LoVo (cell line): ENCODE results near the gene KIF13A.
"Not testable (repeated sequence)": the region's sequence is repeated elsewhere in the genome, so short reads cannot be mapped to it uniquely, and the experiment has no call there.

Experiments used
- DNase-seq: peaks from one replicate; pipeline ENCODE4 v3.0.0-alpha.2; 2016; ENCODE audit warnings: low spot score

KIF13A gene

DNA sequence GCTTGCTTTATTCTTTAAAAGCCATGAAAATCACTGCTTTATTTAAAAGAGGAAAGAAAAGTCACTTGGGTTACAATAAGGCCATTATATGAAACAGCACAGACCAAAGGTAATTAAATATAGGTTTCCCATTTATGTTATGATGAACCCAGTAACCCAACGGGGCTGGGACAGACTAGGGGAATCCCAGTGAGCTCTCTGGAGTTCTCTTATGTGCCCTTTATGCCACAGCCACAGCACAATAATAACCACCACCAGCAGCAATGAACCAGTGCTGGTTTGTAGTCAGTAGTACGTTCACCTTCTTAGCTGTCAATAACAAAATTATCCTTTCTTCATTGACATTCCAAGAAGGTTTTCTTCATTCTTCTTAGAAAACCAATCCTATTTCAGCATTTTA, 87.4 kb downstream of the KIF13A start:
- no peak for DNase-seq

DNA sequence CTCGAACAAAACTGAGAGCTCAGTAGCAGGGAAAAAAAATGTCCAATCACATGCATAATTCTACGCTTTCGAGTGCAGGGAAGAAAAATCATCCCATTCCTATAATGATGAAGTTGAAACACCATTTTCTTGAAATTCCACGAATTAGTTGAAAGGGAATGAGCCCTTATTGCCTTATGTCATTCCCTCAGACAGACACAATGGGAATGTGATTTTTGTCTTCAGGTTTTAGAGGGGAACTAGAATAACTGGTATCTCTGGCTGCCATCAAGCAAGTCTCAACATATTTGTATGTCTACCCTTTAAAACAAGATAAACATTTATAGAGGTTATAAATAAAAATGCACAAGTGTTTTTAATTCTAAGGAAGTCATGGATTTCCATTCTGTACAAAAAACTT, 87.9 kb downstream of the KIF13A start:
- no peak for DNase-seq

DNA sequence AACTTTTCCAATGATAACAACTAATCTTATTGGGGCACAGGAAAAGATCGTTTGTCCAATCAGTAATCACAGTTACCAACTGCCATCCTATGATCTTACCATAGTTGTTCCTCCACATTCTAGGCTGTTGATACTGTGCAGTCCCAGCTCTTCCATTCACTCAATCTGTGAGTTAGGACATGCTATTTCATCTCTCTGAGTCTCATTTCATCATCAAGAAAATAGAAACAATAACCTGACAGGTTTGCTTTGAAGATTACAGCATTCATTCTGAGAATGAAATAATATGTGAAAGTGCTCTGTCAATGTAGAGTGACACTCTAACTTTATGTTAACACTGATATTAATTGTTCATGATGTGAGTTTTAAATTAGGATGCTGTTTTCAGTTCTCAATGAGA, 89.8 kb downstream of the KIF13A start:
- no peak for DNase-seq

DNA sequence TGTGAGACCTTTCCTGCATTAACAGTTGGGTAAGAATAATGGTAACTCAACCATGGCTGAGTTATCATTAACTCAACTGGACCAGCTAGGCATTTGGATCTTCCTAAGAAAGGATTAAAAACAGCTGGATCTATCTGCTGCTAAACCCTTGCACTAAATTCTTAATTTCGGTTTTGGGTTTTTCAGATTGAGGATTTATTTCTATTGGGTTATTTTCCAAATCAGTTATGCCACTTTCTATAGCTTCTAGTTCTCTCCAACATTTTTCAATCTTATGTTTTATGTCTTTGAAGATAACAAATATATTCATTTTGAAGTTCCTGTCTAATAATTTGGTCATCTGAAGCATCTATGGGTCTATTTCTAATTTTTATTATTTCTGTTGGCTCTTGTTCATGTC, 92.5 kb downstream of the KIF13A start:
- DNase-seq: no peak

DNA sequence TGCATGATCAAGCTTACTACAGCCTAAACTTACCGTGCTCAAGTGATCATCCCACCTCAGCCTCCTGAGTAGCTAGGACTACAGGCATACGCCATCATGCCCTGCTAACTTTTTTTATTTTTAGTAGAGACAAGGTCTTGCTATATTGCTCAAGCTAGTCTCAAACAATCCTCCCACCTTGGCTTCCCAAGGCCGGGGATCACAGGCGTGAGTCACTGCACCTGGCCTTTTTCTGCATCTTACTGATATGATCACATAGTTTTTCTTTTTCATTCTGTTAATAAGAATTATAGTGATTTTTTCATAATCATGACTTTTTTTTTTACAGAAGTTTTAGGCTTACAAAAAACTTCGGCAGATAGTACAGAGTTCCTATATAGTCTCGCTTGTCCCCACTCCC, 93.2 kb downstream of the KIF13A start:
- DNase-seq: no peak

DNA sequence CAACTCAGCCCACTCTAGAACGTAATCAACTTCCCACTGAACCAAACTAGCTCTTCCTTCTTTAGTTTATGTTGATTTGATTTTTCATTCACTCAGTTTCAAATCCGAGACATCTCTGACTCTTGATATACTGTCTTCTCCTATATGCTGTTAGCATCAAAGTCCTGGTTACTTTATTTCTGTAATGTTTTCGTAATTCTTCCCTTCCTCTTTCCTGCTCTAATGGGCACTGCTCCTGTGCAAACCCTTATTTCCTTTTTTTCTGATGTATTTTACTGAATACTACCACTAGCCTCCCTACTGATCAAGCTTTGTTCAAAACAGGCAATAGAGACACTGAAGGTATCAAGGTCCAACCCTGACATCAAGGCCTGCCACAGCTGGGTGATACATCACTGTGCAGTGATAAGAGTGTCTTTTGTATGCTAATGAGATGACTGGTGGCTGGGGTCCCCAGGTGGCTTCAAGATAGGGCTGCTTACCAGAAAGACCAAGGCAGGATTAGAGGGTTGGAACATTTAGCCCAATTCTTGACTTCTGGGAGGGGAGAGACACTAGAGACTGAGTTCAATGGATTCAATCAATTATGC, 95.2 kb downstream of the KIF13A start:
- no peak for DNase-seq

DNA sequence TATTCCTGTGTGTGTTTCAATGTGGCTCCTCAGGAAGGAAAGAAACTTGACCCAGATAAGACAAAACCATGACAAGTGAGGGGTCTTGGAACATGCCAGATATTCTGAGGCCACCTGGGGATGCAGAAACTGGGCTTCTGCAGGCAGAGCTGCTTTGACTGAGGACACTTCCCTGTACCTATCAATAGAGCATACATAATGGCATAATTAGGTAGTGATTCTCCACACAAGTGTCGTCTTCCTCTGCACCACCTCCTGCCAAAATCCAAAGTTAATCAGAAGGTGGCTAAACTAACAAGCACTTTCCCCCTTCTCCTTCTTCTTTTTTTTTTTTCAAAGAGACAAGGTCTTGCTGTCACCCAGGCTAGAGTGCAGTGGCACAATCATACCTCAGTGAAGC, 97.1 kb downstream of the KIF13A start:
- no peak for DNase-seq

DNA sequence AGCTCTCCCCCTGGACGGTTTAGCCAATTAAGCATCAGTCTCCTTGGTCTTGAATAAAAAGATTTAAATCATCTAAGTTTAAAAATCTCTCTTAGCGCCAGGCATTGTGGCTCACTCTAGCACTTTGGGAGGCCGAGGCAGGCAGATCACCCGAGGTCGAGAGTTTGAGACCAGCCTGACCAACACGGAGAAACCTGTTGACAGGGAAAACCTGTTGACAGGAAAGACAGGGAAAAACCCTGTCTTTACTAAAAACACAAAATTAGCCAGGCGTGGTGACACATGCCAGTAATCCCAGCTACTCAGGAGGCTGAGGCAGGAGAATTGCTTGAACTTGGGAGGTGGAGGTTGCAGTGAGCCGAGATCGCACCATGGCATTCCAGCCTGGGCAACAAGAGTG, 97.7 kb downstream of the KIF13A start:
- DNase-seq: not testable (repeated sequence)

DNA sequence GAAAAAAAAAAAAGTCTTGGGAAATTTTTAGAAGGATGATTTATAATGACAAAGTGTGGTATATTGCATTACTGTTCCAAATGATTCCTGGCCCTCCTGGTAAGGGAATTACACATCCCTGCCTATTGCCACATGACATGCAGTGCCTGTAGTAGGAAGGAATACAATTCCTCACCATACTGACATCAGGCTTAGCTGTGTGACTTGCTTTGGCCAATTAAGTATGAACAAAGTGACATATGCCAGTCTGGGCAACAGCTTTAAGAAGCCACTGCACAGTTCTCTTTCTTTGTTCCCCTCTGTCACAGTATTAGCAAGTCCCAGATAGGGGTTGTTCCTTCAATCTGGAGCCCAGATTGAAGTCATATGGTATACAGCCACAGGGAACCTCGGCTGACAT, 100.5 kb downstream of the KIF13A start:
- no peak for DNase-seq

DNA sequence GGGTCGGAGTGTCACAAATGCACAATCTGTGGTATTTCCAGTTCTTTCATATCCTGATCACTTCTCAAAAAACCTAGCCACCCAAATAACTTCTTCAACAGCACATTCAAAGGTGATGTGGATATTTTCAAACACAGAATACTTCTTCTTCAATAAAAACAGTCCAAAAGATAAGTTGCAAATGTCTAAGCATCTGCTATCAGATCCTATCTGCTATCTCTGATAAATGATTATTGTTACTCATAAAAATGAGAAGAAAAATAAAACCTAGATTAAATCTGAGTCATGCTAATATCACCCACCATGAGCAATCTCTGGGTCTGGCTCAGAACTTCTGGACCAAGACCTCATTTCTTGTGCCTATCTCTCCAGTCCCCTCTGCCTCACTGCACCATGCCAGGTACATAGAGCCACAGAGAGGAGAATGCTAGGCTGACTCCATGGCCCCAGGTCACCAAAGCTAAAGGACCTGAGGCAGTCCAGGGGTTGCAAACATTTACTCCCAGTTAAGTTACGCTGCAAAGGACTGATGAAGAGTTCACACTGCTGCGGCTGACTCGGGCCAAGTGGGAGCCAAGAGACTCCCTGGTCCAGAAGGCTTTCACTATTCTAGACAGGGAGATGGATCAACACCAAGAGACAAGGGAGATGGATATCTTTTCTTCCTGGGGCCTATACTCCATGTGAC, 101.4 kb downstream of the KIF13A start:
- no peak for DNase-seq

DNA sequence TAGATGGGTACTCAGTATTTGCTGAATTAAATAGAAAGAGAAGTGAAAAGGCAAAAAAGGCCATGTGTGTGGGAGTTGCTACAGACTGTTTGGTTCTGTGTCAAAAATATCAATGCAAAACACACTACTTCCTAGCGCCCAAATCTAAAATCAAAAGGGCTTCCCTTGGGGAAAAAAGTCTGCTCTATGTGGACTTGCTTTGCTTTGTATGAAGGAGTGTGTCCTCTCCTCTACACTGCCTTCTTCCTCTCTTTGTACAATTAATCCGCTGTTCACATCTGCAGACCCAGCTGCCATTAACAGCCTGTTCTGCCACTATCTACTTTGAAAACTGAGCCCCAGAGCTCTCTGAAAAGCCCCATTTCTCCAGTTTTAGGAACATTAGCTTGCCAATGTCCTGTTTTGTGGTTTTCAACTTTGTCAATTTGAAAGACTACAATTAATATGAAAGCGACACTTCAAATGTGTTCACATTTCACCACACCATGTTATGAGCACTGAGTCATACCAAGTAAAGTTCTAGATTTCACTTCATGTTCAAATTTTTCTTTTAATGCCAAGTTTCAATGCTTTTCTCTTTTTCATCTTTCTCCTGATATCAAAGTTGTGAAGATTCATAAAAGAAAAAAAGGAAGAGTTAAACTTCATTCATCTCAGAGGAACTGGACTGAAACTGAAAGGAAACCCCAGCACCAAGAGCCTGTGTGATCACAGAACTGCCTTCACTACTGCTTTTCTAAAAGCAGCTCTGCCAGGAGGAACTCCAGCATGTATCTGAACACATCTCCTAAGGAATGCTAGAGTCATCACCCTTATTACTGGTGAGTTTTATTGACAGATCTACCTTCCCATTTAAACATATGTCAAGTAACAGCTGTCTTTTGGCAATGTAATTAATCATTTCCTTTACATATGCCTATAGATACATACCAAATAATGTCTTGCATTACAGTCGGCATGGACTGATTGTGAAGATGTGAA, 102.6 kb downstream of the KIF13A start:
- no peak for DNase-seq

DNA sequence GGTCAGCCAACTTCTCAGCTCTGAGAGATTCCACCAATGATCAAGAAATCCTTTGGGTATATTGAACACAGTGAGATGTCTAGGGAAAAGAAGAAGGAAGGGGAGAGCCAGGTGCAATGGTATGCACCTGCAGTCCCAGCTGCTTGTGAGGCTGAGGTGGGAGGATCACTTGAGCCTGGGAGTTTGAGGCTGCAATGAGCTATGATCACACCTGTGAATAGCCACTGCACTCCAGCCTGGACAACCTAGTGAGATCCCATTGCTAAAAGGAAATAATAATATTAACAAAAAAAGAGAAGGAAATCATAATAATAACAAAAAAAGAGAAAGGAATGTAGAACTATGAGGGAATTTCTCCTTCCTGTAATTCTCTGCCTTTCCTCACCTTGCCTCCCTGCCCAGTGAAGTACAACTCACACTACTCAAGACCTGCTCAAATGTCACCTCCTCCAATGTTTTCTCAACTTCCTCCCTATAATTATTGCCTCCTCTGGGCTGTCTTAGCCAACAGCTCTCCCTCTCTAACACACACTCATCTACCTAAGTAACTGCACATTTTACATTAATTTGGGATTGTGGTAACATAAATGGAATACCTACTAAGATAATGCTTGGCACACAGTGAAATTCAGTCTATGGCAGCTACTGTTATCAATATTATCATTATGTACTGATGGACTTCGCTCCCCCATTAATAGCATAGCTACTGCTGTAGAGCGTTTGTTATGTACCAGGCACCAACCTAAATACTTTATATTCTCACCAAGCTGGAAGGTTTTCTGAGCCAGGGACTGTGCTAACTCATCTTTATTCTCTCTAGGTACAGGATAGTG, 103.6 kb downstream of the KIF13A start:
- no peak for DNase-seq

DNA sequence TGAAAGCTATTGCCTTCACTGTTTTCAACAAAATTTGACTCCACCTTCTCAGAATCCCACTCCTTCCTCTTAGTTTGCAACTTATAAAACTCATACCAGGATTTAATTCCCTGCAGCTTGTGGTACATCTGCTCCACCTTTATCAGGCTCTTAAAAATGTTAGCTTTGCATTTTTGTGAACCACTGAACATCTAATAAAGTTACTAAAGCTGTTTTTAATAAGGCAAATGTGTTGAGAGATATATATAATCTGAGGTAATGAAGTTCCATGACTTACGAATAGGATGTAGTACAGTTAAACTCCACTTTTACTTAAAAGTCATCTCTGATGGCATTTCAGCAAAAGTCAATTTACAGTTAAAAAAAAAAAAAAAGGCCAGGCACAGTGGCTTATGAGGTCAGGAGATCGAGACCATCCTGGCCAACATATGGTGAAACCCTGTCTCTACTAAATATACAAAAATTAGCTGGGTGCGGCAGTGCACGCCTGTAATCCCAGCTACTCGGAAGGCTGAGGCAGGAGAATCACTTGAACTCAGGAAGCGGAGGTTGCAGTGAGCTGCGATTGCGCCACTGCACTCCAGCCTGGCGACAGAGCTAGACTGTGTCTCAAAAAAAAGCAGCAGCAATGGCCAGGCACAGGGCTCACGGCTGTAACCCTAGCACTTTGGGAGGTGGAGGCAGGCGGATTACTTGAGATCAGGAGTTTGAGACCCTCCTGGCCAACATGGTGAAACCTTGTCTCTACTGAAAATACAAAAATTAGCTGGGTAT, 106.2 kb downstream of the KIF13A start:
- DNase-seq: no peak

DNA sequence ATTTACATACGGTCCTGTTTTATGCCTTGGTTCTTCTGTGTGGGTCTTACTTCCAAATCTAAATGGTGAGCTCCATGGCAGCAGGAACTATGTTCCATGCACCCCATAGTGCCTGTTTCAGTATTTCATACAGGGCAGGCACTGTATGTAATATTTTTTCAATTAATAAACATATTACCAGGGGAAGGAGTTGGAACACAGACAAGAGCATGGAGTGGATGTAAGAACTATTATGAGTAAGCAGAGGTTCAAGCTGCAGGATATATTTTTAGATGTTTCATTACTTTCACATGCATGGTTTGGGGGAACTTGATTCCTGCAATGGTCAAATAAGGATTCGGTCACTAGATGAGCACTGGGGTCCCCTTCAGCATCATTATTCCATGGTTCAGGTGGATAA, 108.3 kb downstream of the KIF13A start:
- no peak for DNase-seq

DNA sequence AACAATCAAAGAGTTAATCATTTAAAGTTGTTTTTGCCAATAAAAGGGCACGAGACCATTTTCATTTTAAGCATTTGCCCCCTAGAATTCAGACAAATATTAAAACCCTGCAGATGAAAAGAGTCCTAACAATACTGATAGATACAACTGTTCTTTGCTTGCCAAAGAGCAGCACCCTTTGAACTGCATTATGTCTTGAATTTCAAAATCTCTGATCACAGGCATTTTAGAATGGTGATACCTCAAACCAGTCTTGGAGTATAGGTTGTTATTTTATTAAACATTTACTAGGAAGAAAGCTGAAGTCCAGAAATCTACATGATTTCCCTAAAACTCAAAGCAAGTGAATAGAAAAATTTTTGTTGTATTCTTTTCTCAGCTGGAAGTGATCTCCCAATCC, 108.7 kb downstream of the KIF13A start:
- DNase-seq: no peak

DNA sequence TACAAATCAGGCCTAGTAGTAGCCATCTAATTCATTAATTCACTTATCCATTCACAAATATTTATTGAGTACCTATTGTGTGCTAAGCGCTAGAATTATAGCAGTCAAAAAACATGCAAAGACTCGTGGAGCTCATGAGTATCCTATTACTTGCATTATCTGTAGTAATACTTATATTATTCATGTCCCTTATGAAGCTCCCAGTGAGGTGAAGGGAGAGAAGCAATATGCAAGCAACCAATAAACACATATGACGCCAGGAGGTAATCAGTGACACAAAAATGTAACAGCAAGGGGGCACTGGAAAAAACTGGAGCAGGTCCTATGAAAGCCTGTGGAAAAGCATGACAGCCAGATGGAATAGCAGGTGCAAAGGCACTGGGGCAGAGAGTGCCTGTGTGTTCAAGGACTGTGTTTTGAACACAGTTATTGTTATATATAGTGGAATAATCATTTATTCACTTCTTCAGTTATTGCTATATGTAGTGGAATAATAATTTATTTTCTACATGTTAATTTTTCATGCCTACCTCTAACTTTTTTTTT, 109.5 kb downstream of the KIF13A start:
- DNase-seq: no peak

DNA sequence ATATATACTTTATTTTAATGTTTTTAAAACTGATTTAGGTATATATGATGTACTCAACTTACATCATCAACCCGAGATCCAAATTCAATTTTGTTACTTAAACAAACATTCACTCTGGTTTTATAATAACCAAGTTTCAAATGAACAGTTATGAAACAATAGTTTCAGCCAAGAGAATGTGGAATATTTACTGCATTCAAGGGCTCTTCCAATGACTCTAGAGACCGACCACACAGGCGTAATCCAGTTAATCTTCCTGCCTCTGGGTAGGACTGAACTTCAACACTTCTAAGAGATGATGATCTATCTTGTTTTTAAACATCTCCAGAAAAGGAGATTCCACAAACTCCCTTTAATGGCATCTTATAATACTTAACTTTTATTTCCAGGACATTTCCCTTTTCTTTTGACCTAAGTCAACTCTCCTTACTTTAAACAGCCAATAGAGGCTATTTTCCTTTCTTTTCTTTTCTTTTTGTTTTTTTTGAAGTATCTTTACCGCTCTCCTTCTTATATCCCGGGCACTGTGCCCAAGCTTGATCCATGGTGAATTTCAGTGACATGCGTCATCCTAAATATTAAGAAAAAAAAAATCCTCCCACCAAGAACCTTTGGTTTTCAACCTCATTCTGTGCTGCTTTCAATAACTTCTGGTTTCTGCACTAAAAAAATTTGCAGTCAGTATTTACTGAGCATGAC, 110.1 kb downstream of the KIF13A start:
- DNase-seq: no peak

DNA sequence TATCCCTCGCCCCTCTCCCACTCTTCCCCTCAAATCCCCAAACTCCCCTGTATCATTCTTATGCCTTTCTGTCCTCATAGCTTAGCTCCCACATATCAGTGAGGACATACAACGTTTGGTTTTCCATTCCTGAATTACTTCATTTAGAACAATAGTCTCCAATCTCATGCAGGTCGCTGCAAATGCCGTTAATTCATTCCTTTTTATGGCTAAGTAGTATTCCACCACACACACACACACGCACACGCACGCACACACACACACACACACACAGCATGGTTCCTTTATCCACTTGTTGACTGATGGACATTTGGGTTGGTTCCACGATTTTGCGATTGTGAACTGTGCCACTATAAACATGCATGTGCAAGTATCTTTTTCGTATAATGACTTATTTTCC, 112.7 kb downstream of the KIF13A start:
- no peak for DNase-seq

DNA sequence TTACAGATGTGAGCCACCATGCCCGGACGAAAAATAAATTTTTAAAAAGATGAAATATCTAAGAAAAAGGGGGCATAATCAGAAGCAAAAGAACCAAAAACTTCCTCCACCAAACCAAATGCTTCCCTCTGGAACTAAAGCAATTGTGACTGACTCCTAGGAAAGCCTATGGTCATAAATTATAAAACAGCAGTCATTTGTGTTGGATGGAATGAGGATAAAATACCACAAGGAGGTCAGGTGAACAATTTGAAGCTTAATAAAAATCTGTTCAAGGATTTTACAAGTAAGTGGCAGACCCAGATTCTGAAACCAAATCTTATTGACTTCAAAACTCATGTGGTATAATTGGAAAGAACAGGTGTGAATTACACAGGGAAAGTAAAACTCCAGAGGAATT, 114.5 kb downstream of the KIF13A start:
- no peak for DNase-seq

DNA sequence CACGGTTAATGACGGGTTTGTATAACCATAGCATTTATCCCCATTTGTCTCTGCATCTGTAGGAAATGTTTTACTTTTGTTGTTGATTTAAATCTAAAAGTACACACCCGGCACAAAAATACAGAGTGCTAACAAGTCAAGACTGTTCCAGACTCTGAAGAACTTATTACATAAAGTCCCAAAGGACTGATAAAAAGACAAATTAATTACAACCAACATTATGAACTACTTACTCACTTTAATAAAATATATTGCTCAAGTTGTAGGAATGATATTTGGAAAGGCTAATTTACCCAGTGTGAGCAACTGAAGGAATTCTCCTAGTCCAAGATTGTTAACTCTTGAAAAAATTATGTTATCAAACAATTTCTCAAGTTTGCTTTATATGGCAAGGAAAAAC, 115.6 kb downstream of the KIF13A start:
- no peak for DNase-seq

DNA sequence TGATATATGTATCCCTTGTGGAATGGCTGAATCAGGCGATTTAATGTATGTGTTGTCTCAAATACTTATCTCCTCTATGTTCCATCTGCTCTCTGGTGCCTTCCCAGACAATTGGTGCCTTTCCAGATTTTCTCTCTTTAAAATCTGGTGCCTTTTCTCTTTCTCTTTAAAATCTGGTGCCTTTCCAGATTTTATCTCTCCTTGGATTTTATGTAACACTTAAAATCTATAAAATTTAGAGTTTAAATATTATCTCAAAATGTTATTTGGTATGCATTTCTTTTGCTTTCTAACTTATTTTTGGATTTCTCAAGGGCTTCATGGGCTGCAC, 116.3 kb downstream of the KIF13A start:
- DNase-seq: no peak
